ENCODE results near the gene MAD1L1.

- TF ChIP-seq, protein P1, sequence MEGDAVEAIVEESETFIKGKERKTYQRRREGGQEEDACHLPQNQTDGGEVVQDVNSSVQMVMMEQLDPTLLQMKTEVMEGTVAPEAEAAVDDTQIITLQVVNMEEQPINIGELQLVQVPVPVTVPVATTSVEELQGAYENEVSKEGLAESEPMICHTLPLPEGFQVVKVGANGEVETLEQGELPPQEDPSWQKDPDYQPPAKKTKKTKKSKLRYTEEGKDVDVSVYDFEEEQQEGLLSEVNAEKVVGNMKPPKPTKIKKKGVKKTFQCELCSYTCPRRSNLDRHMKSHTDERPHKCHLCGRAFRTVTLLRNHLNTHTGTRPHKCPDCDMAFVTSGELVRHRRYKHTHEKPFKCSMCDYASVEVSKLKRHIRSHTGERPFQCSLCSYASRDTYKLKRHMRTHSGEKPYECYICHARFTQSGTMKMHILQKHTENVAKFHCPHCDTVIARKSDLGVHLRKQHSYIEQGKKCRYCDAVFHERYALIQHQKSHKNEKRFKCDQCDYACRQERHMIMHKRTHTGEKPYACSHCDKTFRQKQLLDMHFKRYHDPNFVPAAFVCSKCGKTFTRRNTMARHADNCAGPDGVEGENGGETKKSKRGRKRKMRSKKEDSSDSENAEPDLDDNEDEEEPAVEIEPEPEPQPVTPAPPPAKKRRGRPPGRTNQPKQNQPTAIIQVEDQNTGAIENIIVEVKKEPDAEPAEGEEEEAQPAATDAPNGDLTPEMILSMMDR (IDR thresholded peaks at IDR 0.05): no peak
- no peak for TF ChIP-seq EP300 (IDR thresholded peaks at IDR 0.05)
Measured at GRCh38 chr7:1994931-1995330, 237.8 kb downstream of the MAD1L1 start.
